NAMALWA (cell line): ENCODE data around the gene BRSK2.

ENCODE experiments used
- DNase-seq: peaks from one replicate; pipeline ENCODE4 v3.0.0-alpha.2; 2015; ENCODE audit warnings: low spot score

BRSK2 gene

DNA sequence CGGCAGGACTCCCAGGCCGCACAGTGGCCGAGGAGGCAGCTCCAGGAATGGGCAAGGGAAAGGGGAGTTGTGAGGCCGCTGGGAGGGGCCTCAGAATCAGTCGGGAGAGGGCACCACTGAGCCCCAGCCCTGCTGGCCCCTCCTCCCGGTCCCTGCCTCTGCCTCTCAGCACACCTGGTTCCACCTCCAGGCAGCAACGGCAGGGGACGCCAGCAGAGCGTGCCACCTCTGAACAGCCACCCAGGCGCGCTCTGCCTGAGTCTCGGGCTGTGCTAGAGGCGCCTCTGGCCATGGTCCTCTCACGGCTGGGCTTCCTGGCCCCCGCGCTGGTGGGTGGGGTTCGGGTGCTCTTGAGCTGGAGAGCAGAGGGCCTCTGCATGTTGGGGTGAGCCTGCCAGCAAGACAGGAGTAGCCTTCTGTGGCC, 63.9 kb downstream of the BRSK2 start:
- peak; percentile 61 for DNase-seq

- no peak for DNase-seq
Observed at GRCh38 chr11:1454576-1454975, 64.8 kb downstream of the BRSK2 start.

GRCh38 chr11:1455032-1455762, 65.5 kb downstream of the BRSK2 start:
- DNase-seq, result no peak

GRCh38 chr11:1455763-1456060, 66.0 kb downstream of the BRSK2 start:
- no peak for DNase-seq

- no peak for DNase-seq
Observed at GRCh38 chr11:1456176-1456575, 66.4 kb downstream of the BRSK2 start.

GRCh38 chr11:1456596-1457325, 67.0 kb downstream of the BRSK2 start:
- DNase-seq, result no peak

- DNase-seq, result no peak
Observed at GRCh38 chr11:1457326-1457680, 67.6 kb downstream of the BRSK2 start.

DNA sequence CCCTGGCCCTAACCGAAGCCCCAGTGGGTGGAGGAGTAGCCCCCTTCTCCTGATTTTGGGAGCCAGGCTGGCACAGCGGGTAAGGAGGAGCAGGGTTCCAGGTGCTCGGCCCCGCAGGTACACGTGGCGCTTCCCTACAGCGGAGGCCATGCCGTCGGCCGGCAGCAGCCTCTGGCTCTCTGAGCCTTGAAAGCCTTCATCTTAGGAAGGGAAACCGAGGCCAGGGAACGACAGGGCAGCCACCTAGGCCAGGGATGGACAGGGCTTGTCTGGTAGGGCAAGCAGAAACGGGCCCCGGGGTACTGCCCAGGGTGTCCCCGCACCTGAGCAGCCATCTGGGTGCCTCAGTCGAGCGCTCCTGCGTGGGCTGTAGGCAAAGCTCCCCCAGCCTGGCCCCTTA, 68.1 kb downstream of the BRSK2 start:
- DNase-seq, result no peak

GRCh38 chr11:1458340-1459218, 68.8 kb downstream of the BRSK2 start:
- DNase-seq, result no peak

GRCh38 chr11:1459219-1459575, 69.5 kb downstream of the BRSK2 start:
- DNase-seq, result no peak

DNA sequence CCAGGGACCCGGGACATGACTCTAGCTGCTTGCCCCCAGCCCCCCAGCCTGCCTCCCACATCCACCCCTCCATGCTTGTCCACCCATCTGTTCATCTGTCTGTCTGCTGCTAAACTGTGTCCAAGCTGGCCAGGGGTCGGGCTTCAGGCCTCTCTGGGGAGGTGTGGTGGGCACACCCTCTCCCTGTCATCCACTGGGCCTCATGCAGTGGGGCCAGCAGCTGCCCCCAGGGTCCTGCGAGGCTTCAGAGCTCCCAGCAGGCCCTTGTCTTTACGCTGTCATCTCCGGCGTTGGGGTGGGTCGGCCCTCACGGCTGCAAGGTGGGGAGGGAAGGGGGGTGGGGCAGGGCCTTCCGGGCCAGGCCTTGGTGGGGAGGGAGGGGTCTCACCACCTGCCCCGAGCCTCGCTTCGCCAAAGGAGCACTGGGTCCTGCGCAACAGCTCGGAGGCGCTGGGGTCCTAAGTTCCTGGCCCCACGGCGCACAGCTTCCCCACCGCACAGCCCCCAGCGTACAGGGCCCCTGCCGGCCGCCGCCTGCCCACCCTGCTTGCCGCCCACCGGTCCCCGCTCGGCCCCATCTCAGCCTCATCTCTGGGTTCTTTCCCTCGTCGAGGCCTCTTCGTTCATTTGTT, 70.1 kb downstream of the BRSK2 start:
- no peak for DNase-seq

DNA sequence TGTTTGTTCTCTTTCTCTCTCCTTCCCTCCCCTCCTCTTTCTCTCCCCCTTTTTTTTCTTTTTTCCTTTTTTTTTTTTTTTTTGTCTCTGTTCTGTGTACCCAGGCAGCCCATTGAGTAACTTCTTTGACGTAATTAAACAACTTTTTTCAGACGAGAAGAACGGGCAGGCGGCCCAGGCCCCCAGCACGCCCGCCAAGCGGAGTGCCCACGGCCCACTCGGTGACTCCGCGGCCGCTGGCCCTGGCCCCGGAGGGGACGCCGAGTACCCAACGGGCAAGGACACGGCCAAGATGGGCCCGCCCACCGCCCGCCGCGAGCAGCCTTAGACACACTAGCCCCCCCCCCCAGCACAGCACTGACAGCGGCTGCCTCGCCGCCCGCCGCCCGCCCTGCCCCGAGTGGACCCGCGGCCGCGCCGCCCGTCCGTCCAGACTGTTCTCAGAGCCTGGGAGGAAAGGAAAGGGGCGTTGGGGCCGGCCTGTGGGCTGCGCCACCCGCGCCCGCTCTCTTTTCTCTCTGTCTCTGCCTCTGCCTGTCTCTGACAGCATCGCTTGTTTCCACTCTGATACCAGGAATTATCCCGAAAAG, 70.8 kb downstream of the BRSK2 start:
- no peak for DNase-seq

- no peak for DNase-seq
Observed at GRCh38 chr11:1460986-1461825, 71.5 kb downstream of the BRSK2 start.

GRCh38 chr11:1461826-1462697, 72.3 kb downstream of the BRSK2 start:
- DNase-seq, result no peak

GRCh38 chr11:1462698-1462975, 72.9 kb downstream of the BRSK2 start:
- DNase-seq, result no peak

GRCh38 chr11:1463056-1463455, 73.3 kb downstream of the BRSK2 start:
- DNase-seq, result no peak

GRCh38 chr11:1466784-1467183, 77.0 kb downstream of the BRSK2 start:
- DNase-seq, result no peak

- DNase-seq, result no peak
Observed at GRCh38 chr11:1467270-1467669, 77.5 kb downstream of the BRSK2 start.

DNA sequence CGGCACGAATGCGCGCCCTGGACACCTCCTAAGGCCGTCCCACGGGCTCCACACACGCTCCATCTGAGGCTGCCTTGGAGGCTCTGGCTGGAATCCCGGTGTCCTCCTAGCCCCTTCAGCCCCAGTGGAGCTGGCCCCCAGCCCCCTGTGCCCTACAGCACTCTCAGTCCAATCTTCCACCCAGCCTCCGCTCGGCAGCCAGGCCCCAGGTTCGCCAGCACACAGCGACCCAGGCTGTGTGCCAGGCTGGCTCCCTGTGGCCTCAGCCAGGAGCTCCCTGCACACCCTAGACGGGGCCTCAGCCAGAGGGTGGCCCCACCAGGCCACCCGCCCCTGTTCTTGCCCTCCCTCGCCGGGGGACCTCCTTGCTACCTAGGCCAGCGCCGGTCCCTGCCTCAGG, 78.3 kb downstream of the BRSK2 start:
- no peak for DNase-seq

DNA sequence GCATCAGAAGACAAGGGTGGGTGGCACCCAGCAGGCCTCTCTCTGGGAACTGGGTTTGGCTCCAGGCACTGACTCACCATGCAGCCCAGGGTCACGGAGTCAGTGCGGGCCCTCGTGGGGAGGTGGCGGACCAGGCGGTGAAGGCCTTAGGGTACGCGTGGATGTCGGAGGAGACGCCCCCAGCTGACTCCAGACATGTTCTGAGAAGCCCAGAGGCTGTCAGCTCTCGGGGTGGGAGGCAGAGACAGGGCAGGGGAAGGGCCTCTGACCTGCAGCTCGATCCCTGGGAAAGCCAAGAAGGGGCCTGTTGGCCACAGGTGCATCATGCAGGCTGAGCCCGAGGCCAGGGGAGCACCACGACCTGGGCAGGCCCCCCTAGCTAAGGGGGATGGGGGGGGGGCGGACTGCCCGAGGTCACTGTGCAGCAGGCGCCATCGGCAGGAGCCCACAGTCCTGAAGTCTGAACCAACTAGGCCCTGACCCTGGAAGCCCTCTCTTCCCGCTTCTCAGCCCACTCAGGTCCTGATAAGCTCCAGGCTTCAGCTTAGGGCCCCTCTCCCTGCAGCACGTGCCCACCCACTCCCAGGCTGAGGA, 78.8 kb downstream of the BRSK2 start:
- DNase-seq, result no peak
